PC-9 (cell line): ENCODE measurements around the gene USP48.

Experiments
- EZH2 ChIP-seq: fragments of 200-600 bp; sonication (generic); IDR thresholded peaks from 2 replicates; pipeline ENCODE4 v1.8.0; 2017; ENCODE audit warnings: antibody characterized with exemption, low read depth
- TF ChIP-seq, protein P1 (sequence below): fragments of 200-600 bp; sonication (generic); conservative IDR thresholded peaks from 2 replicates; pipeline ENCODE4 v1.6.1; 2017; ENCODE audit warnings: mixed run types, antibody characterized with exemption, mild to moderate bottlenecking, moderate library complexity

DNA sequence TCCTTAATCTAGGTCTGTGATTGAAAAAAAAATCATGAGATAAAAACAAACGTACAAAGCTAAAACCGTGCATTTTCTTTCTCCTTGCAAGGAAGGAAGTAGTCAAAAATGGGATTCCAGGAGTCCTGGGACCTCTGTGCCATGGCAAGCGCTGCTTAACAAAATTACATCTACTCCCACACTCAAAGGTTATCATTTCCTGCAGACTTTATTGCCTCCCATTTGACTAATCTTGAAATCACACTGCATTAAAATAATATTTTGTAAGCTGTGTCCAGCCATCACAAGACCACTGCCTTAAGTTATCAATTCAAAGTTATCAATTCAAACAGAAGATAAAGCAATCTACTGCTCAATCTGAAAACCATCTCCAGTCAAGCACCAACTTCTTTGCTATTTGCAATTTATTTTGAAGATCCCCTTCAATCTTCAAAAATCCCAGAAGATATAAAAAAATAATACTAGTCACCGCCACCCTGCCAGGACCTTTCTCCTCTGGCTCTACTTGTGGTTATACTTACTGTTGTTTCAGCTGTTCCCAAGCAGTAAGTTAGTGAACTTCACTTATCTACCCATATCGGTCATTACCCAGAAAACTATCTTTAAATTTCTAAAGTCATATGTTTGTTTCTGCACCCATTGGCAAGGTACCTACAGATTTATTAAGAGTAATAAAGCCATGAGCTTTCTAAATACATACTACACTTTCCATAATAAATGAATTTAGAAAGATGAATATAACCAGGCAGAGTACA lies 75.7 kb downstream of the USP48 start:
- TF ChIP-seq, protein P1, sequence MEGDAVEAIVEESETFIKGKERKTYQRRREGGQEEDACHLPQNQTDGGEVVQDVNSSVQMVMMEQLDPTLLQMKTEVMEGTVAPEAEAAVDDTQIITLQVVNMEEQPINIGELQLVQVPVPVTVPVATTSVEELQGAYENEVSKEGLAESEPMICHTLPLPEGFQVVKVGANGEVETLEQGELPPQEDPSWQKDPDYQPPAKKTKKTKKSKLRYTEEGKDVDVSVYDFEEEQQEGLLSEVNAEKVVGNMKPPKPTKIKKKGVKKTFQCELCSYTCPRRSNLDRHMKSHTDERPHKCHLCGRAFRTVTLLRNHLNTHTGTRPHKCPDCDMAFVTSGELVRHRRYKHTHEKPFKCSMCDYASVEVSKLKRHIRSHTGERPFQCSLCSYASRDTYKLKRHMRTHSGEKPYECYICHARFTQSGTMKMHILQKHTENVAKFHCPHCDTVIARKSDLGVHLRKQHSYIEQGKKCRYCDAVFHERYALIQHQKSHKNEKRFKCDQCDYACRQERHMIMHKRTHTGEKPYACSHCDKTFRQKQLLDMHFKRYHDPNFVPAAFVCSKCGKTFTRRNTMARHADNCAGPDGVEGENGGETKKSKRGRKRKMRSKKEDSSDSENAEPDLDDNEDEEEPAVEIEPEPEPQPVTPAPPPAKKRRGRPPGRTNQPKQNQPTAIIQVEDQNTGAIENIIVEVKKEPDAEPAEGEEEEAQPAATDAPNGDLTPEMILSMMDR: no peak
- no peak for TF ChIP-seq EZH2
